Measurements from ENCODE around the gene ZBBX.

ZBBX gene

GRCh38 chr3:167304077-167304476, 76.0 kb downstream of the ZBBX start:
- no peak for DNase-seq

GRCh38 chr3:167302678-167303077, 77.4 kb downstream of the ZBBX start:
- DNase-seq = no peak

DNA sequence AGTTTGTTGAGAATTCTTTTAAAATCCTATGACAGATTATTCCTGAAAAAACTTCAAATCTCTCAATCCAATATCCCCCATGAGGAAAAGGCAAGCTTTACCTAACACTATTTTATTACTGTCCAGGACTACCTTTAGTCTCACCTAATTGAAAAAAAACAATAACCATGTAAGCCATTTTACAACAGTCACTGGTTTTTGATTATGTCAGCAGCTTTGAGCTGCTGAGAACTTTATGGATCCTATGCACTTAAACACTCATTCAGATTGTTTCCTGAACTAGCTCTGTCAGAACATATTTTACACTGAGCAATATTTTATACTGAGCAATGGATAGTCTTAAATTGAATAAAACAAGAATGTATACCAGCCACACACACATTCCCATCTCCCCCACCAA, 79.9 kb downstream of the ZBBX start:
- no peak for DNase-seq

DNA sequence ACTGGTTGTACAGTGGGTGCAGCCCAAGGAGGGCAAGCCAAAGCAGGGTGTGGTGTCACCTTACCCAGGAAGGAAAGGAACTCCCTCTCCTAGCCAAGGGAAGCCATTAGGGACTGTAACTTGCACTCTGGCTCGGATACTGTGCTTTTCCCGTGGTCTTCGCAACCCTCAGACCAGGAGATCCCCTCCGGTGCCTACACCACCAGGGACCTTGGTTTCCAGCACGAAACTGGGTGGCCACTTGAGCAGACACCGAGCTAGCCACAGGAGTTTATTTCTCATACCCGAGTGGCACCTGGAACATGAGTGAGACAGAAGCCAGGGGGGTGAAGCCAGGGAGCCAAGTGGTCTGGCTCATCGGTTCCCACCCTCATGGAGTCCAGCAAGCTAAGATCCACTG, 90.7 kb downstream of the ZBBX start:
- DNase-seq = no peak

DNA sequence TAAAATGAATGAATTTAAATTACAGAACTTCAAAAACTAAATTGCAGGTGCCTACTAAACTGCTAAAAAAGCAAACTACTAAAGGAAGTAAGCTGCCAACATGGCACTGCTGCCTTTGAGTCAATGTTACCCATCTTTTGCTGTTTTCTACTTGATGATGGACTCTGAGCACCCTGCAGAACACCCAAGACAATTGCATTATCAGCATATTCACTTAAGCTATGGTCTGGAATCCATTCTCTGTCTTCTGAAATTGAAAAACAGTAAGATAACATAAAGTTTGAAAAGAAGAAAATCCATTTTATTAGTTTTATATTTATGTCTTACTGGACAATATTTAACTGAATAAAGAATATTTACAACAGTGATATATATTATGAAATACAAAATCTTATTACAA, 91.4 kb downstream of the ZBBX start:
- DNase-seq = no peak

- DNase-seq = no peak
Measured at GRCh38 chr3:167287308-167287707, 92.8 kb downstream of the ZBBX start.

DNA sequence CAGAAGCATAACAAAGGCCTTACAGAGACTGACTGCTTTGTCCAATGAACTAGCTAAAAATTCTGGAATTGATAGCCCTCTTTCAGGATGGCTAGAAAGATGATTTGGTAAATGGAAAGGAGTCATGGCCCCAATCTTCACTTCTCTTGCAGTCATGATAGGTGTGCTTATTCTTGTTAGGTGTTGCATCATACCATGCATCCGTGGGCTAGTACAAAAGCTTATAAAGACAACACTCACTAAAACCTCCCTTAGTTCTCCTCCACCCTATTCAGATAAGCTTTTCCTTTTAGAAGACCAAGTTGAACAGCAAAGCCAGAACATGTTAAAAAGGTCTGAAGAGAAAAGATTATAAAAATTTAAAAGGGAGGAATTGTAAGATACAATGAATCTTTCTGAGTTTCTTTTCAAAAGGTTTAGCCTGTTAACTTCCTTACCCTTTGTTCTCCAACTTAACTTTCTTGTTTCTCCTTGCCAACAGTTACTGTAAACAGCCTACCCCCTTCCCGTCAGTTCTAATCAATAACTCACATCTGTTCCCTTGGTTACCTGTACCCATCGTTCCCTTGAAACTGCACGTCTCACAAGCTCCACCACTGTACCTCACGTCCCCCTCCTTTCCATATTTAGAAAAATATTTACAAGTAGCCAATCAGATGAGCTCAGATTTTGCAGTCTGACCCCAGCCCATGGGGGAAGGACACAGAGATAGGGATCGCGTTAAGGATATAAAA, 105.8 kb downstream of the ZBBX start:
- DNase-seq = no peak

- no peak for DNase-seq
Measured at GRCh38 chr3:167253037-167253436, 127.1 kb downstream of the ZBBX start.

DNA sequence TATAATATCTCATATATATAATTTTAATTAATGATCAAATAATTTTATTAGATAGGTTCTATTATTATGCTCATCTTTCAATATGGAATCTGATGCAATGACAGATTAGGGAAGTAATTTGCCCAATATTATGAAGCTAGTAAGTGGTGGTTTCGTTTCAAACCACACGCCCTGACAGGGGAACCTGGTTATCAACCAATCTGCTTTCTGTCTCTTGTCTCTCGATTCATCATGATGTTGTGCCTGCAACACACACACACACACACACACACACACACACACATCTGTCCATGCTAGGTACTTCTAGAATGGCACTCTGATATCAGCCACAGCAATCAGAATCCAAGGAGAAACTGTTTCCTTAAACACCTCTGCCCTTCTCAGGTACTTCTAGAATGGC, 128.4 kb downstream of the ZBBX start:
- no peak for DNase-seq

DNA sequence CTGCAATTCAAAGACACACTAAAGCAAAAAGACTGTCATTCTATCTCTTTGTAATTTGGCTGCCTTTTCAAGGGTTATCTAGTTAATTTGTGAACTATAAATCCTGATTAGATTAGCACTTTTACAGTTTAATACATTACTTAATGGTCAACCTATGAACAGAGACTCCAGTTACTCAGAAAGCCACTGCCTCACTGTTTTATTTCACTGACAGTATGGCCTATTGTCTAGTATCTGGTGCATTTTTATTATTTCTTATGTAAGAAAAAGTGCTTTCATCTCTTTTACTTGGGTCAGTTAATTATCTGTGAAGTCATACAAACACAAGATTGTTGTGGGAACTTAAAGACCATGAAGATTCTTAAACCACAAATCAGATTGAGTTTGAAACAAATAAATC, 133.8 kb downstream of the ZBBX start:
- DNase-seq = no peak

DNA sequence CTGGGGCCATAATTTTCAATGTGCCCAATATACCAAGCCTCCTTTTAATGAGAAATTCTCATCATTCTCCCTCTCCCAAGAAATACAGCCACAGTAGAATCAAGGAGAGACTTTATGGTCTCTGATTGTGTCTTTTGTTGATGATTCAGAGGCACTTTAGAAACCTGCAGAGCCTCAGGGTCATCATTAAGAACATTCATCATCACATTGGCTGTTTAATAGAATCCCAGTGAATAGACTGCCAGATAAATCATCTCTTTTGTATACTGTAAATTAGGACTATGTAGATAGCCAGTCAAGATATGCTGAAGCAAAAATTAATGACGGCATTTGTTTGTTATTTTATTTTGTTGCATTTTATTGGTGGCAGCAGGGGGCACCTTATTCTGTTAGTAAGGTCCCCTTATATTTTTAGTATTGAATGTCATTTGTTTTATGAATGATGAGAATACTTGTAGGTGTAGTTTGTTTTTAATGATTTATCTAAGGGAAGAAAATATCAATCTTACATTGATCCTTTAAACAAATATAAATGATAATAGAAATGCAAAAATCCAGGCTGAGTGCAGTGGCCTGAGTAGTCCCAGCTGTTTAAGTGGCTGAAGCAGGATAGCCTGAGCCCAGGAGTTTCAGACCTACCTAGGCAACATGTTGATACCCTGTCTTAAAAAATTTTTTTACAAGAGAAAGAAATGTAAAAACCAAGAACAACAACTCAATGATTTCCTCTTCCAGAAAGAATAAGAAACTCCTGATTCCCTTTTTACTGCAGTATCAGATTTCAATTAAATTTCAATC, 138.8 kb downstream of the ZBBX start:
- no peak for DNase-seq

GRCh38 chr3:167228135-167228534, 152.0 kb downstream of the ZBBX start:
- no peak for DNase-seq

DNA sequence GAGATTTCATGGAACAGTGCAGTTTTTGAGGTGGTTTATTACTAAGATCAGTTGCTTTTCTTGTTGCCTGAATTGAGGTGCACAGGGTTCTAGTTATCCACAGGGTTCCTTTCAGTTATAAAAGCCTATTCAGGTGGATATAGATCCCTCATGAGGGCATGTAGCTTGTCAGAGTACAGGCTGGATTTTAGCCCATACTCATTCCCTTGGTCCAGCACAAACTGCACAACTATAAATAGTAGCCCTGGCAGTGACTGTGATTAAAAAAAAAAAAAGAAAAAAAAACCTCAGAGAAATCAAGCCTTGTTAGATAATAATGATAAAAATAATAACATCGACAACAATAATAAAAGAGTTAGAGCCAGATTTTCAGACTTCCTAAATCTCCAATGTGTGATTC, 154.3 kb downstream of the ZBBX start:
- no peak for DNase-seq

GRCh38 chr3:167209011-167209410, 171.1 kb downstream of the ZBBX start:
- DNase-seq = no peak

DNA sequence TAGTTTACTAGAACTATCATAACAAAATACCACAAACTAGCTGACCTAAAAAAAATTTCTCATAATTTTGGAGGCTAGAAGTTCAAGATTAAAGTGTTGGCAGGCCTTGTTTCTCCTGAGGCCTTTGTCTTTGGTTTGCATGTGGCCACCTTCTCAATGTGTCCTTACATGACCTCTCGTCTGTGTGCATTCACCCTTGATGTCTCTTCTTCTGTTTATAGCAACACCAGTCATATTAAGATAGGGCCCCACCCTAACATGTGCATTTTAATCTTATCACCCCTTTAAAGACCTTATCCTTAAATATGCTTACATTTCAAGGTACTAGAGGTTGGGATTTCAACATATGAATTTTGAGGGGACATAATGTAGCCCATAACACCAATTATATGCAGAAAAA, 177.0 kb downstream of the ZBBX start:
- DNase-seq = no peak

DNA sequence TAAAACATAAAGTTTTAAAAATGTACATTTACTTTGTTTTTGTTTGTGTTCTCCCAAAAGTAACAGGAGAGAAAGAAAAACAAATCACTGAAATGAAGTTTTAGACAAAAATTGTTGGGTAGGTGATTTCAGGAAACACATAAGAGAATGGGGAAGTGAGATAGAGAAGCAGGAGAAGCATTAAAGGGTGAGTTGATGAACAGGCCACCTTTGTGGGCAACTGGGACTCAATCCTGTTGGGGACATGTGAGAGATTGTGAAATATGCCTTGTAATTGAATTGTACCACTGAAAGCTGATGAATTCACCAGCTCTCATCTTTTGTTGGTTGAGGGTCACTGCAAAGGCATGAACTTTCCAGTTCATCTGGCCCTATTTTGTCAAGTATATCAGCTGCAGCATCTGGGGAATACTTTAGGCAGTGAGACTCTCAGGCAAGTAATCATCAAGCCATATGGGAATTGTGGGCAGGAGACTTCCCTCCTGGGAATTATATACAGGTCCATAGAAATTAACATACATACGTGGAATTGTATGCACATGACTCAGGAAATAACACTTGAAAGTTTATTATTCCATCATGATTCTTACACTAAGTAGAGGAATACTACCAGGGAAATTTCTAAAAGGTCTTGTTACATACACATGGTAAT, 181.0 kb downstream of the ZBBX start:
- no peak for DNase-seq

All from CD4-positive, alpha-beta T cell treated with Interleukin-1 beta for 1 hour (primary cell).